ENCODE measurements around the gene POMGNT2.

POMGNT2 gene

GRCh38 chr3:43062040-43062563 is 43.8 kb downstream of the POMGNT2 start:
- no peak for TF ChIP-seq EZH2 (IDR thresholded peaks at IDR 0.05; ENCODE audit: borderline replicate concordance, low read length)
- TF ChIP-seq CTCF (IDR thresholded peaks at IDR 0.05; ENCODE audit: low read length): no peak
- no peaks in the 10 kb centered on the region for H3F3A ChIP-seq (ENCODE audit: insufficient read depth, low read length)
- no peaks in the 10 kb centered on the region for H3K27me3 ChIP-seq (ENCODE audit: insufficient read depth, low read length)
- H3K36me3 ChIP-seq (ENCODE audit: insufficient read depth, low read length): no peaks in the 10 kb centered on the region
- H3K4me3 ChIP-seq (ENCODE audit: low read depth, low read length, poor library complexity, severe bottlenecking): no peak overlapping the region
- no peak overlapping the region for H2AFZ ChIP-seq (ENCODE audit: low read length)
- no peak overlapping the region for H3K9ac ChIP-seq (ENCODE audit: low read length)
- no peaks in the 10 kb centered on the region for H3K79me2 ChIP-seq (ENCODE audit: insufficient read depth, low read length)
- no peaks in the 10 kb centered on the region for H3K4me1 ChIP-seq (ENCODE audit: insufficient read depth, low read length, severe bottlenecking)
- no peaks in the 10 kb centered on the region for H3K9me2 ChIP-seq (ENCODE audit: low read depth, low read length)
- H4K20me1 ChIP-seq (ENCODE audit: insufficient read depth, low read length): no peaks in the 10 kb centered on the region
- no peak overlapping the region for H3K4me2 ChIP-seq (ENCODE audit: low read length)
- H3K27ac ChIP-seq (ENCODE audit: low read depth, low read length, poor library complexity, severe bottlenecking): no peak overlapping the region
- H3K9me3 ChIP-seq (ENCODE audit: low read length): no peaks in the 10 kb centered on the region

- Histone ChIP-seq H3K4me2 (ENCODE audit: low read length) (no peak overlapping the region), H2AFZ (ENCODE audit: low read length) (no peak overlapping the region), H3K9ac (ENCODE audit: low read length) (no peak overlapping the region), H3F3A (ENCODE audit: insufficient read depth, low read length) (no peaks in the 10 kb centered on the region), H3K4me1 (ENCODE audit: insufficient read depth, low read length, severe bottlenecking) (no peaks in the 10 kb centered on the region), H3K4me3 (ENCODE audit: low read depth, low read length, poor library complexity, severe bottlenecking) (no peak overlapping the region), H3K27ac (ENCODE audit: low read depth, low read length, poor library complexity, severe bottlenecking) (no peak overlapping the region), H3K27me3 (ENCODE audit: insufficient read depth, low read length) (no peaks in the 10 kb centered on the region), H3K9me3 (ENCODE audit: low read length) (no peaks in the 10 kb centered on the region), H3K9me2 (ENCODE audit: low read depth, low read length) (no peaks in the 10 kb centered on the region), H3K36me3 (ENCODE audit: insufficient read depth, low read length) (no peaks in the 10 kb centered on the region), H4K20me1 (ENCODE audit: insufficient read depth, low read length) (no peaks in the 10 kb centered on the region), H3K79me2 (ENCODE audit: insufficient read depth, low read length) (no peaks in the 10 kb centered on the region)
- TF ChIP-seq EZH2 (IDR thresholded peaks at IDR 0.05; ENCODE audit: borderline replicate concordance, low read length) (no peak), CTCF (IDR thresholded peaks at IDR 0.05; ENCODE audit: low read length) (no peak)
Observed at GRCh38 chr3:43061101-43061895, 44.6 kb downstream of the POMGNT2 start.

- H3K79me2 ChIP-seq (ENCODE audit: insufficient read depth, low read length): no peaks in the 10 kb centered on the region
- no peaks in the 10 kb centered on the region for H3K9me2 ChIP-seq (ENCODE audit: low read depth, low read length)
- H3F3A ChIP-seq (ENCODE audit: insufficient read depth, low read length): no peaks in the 10 kb centered on the region
- H2AFZ ChIP-seq (ENCODE audit: low read length): no peak overlapping the region
- no peak overlapping the region for H3K4me3 ChIP-seq (ENCODE audit: low read depth, low read length, poor library complexity, severe bottlenecking)
- no peaks in the 10 kb centered on the region for H3K9me3 ChIP-seq (ENCODE audit: low read length)
- no peak overlapping the region for H3K9ac ChIP-seq (ENCODE audit: low read length)
- H3K27me3 ChIP-seq (ENCODE audit: insufficient read depth, low read length): no peaks in the 10 kb centered on the region
- no peak overlapping the region for H3K4me2 ChIP-seq (ENCODE audit: low read length)
- H3K36me3 ChIP-seq (ENCODE audit: insufficient read depth, low read length): no peaks in the 10 kb centered on the region
- no peak overlapping the region for H3K27ac ChIP-seq (ENCODE audit: low read depth, low read length, poor library complexity, severe bottlenecking)
- H3K4me1 ChIP-seq (ENCODE audit: insufficient read depth, low read length, severe bottlenecking): no peaks in the 10 kb centered on the region
- TF ChIP-seq CTCF (IDR thresholded peaks at IDR 0.05; ENCODE audit: low read length) (no peak), EZH2 (IDR thresholded peaks at IDR 0.05; ENCODE audit: borderline replicate concordance, low read length) (no peak)
- no peaks in the 10 kb centered on the region for H4K20me1 ChIP-seq (ENCODE audit: insufficient read depth, low read length)
Observed at GRCh38 chr3:43059456-43059855, 46.4 kb downstream of the POMGNT2 start.
